GM19328 (cell line): ENCODE measurements around the gene HAUS7.

Source experiments
- ATAC-seq: cut with Tn5 transposase; IDR thresholded peaks from one replicate; pipeline ENCODE4 v1.9.1; 2021; ENCODE audit warnings: mild to moderate bottlenecking, moderate library complexity; ENCODE audit not compliant: unreplicated experiment

Gene HAUS7

GRCh38 chrX:153441981-153442380, 28.4 kb downstream of the HAUS7 start:
- no peak for ATAC-seq

- no peak for ATAC-seq
Measured at GRCh38 chrX:153441296-153441695, 29.1 kb downstream of the HAUS7 start.

GRCh38 chrX:153440556-153441135, 29.7 kb downstream of the HAUS7 start:
- ATAC-seq: no peak

GRCh38 chrX:153439977-153440376, 30.4 kb downstream of the HAUS7 start:
- ATAC-seq: no peak

GRCh38 chrX:153438532-153438931, 31.8 kb downstream of the HAUS7 start:
- ATAC-seq: no peak

GRCh38 chrX:153435845-153436244, 34.5 kb downstream of the HAUS7 start:
- no peak for ATAC-seq

GRCh38 chrX:153434801-153435200, 35.6 kb downstream of the HAUS7 start:
- no peak for ATAC-seq

GRCh38 chrX:153433781-153434285, 36.5 kb downstream of the HAUS7 start:
- no peak for ATAC-seq

- ATAC-seq: no peak
Measured at GRCh38 chrX:153433161-153433680, 37.2 kb downstream of the HAUS7 start.

GRCh38 chrX:153430796-153431195, 39.6 kb downstream of the HAUS7 start:
- ATAC-seq: no peak

GRCh38 chrX:153426204-153426603, 44.2 kb downstream of the HAUS7 start:
- no peak for ATAC-seq

GRCh38 chrX:153423652-153424051, 46.7 kb downstream of the HAUS7 start:
- no peak for ATAC-seq

GRCh38 chrX:153421856-153422255, 48.5 kb downstream of the HAUS7 start:
- no peak for ATAC-seq

GRCh38 chrX:153420851-153421599, 49.4 kb downstream of the HAUS7 start:
- ATAC-seq: no peak

GRCh38 chrX:153417637-153418036, 52.7 kb downstream of the HAUS7 start:
- ATAC-seq: no peak

- ATAC-seq: no peak
Measured at GRCh38 chrX:153416781-153417450, 53.5 kb downstream of the HAUS7 start.

- no peak for ATAC-seq
Measured at GRCh38 chrX:153414856-153415510, 55.4 kb downstream of the HAUS7 start.

- ATAC-seq: no peak
Measured at GRCh38 chrX:153413731-153414130, 56.6 kb downstream of the HAUS7 start.

- no peak for ATAC-seq
Measured at GRCh38 chrX:153412746-153413720, 57.3 kb downstream of the HAUS7 start.

GRCh38 chrX:153411988-153412574, 58.3 kb downstream of the HAUS7 start:
- no peak for ATAC-seq
